Muscle layer of colon (tissue), 2 donors: Measurements from ENCODE around the gene RBBP8NL.

Experiments used
- H3K27ac ChIP-seq: one replicate; pipeline ENCODE4 v1.7.0; 2013; ENCODE audit warnings: low read depth, mild to moderate bottlenecking, low read length, moderate library complexity
- H3K27me3 ChIP-seq, 2 donors: one replicate each; pipeline ENCODE4 v1.7.0; 2013; ENCODE audit warnings: low read length in 2 of 2, mild to moderate bottlenecking in 2 of 2; ENCODE audit not compliant: insufficient read depth in 2 of 2, control insufficient read depth in 1 of 2
- H3K36me3 ChIP-seq: one replicate; pipeline ENCODE4 v1.7.0; 2013; ENCODE audit warnings: mild to moderate bottlenecking, low read length; ENCODE audit not compliant: insufficient read depth
- H3K4me1 ChIP-seq: one replicate; pipeline ENCODE4 v1.7.0; 2013; ENCODE audit warnings: mild to moderate bottlenecking, low read length; ENCODE audit not compliant: insufficient read depth
- H3K4me3 ChIP-seq, 2 donors: one replicate each; pipeline ENCODE4 v1.7.0; 2013; ENCODE audit warnings: low read length in 2 of 2, low read depth in 1 of 2, mild to moderate bottlenecking in 1 of 2, moderate library complexity in 1 of 2
- H3K9ac ChIP-seq: one replicate; pipeline ENCODE4 v1.7.0; 2013; ENCODE audit warnings: low read length
- H3K9me3 ChIP-seq: one replicate; pipeline ENCODE4 v1.7.0; 2013; ENCODE audit warnings: mild to moderate bottlenecking, low read length
- donor health status: abdominal sarcoma.
- donor health status: Adenocarcinoma of cecum.

The RBBP8NL gene

GRCh38 chr20:62415354-62416111 is 11.8 kb downstream of the RBBP8NL start:
- Histone ChIP-seq H3K27me3 (peaks cover 0 to 12% of the 10 kb centered on the region in 2 donors), H3K4me1 (peaks cover under 1% of the 10 kb centered on the region), H3K4me3 (no peak overlapping the region), H3K9me3 (no peaks in the 10 kb centered on the region), H3K36me3 (no peaks in the 10 kb centered on the region), H3K27ac (no peak overlapping the region), H3K9ac (no peak overlapping the region)

- Histone ChIP-seq H3K4me3 (no peak overlapping the region), H3K27me3 (peaks cover 0 to 12% of the 10 kb centered on the region in 2 donors), H3K4me1 (peaks cover 12% of the 10 kb centered on the region), H3K27ac (no peak overlapping the region), H3K9ac (no peak overlapping the region), H3K9me3 (no peaks in the 10 kb centered on the region), H3K36me3 (no peaks in the 10 kb centered on the region)
Measured at GRCh38 chr20:62413896-62414481, 13.3 kb downstream of the RBBP8NL start.

- no peak overlapping the region for H3K9ac ChIP-seq
- peaks cover 12% of the 10 kb centered on the region for H3K4me1 ChIP-seq
- no peak overlapping the region for H3K4me3 ChIP-seq
- H3K27me3 ChIP-seq = peaks cover 0 to 3% of the 10 kb centered on the region in 2 donors
- H3K9me3 ChIP-seq = no peaks in the 10 kb centered on the region
- H3K36me3 ChIP-seq = no peaks in the 10 kb centered on the region
- H3K27ac ChIP-seq = no peak overlapping the region
Measured at GRCh38 chr20:62413025-62413570, 14.2 kb downstream of the RBBP8NL start.

GRCh38 chr20:62412194-62413024 is 14.9 kb downstream of the RBBP8NL start:
- no peaks in the 10 kb centered on the region for H3K9me3 ChIP-seq
- no peak overlapping the region for H3K27ac ChIP-seq
- peaks cover 12% of the 10 kb centered on the region for H3K4me1 ChIP-seq
- H3K4me3 ChIP-seq = no peak overlapping the region
- H3K27me3 ChIP-seq = peaks cover 0 to 3% of the 10 kb centered on the region in 2 donors
- no peak overlapping the region for H3K9ac ChIP-seq
- H3K36me3 ChIP-seq = no peaks in the 10 kb centered on the region

GRCh38 chr20:62411479-62412193 is 15.7 kb downstream of the RBBP8NL start:
- no peaks in the 10 kb centered on the region for H3K9me3 ChIP-seq
- no peak overlapping the region for H3K9ac ChIP-seq
- no peaks in the 10 kb centered on the region for H3K36me3 ChIP-seq
- no peak overlapping the region for H3K27ac ChIP-seq
- no peaks in the 10 kb centered on the region for H3K27me3 ChIP-seq
- H3K4me3 ChIP-seq = no peak overlapping the region
- H3K4me1 ChIP-seq = peaks cover 12% of the 10 kb centered on the region

- no peak overlapping the region for H3K9ac ChIP-seq
- H3K9me3 ChIP-seq = no peaks in the 10 kb centered on the region
- no peaks in the 10 kb centered on the region for H3K27me3 ChIP-seq
- no peak overlapping the region for H3K4me3 ChIP-seq
- H3K4me1 ChIP-seq = peaks cover 19% of the 10 kb centered on the region
- H3K36me3 ChIP-seq = no peaks in the 10 kb centered on the region
- no peak overlapping the region for H3K27ac ChIP-seq
Measured at GRCh38 chr20:62410746-62411478, 16.4 kb downstream of the RBBP8NL start.

- Histone ChIP-seq H3K36me3 (no peaks in the 10 kb centered on the region), H3K4me3 (no peak overlapping the region), H3K27me3 (no peaks in the 10 kb centered on the region), H3K27ac (no peak overlapping the region), H3K4me1 (peaks cover 27% of the 10 kb centered on the region), H3K9me3 (no peaks in the 10 kb centered on the region), H3K9ac (no peak overlapping the region)
Measured at GRCh38 chr20:62409931-62410745, 17.2 kb downstream of the RBBP8NL start.

- Histone ChIP-seq H3K4me1 (peaks cover 30% of the 10 kb centered on the region), H3K27ac (no peak overlapping the region), H3K27me3 (no peaks in the 10 kb centered on the region), H3K4me3 (no peak overlapping the region), H3K9me3 (no peaks in the 10 kb centered on the region), H3K9ac (no peak overlapping the region), H3K36me3 (no peaks in the 10 kb centered on the region)
Measured at GRCh38 chr20:62409086-62409853, 18.1 kb downstream of the RBBP8NL start.

- Histone ChIP-seq H3K27me3 (no peaks in the 10 kb centered on the region), H3K36me3 (no peaks in the 10 kb centered on the region), H3K4me1 (peaks cover 30% of the 10 kb centered on the region), H3K4me3 (no peak overlapping the region), H3K9ac (no peak overlapping the region), H3K27ac (no peak overlapping the region), H3K9me3 (no peaks in the 10 kb centered on the region)
Measured at GRCh38 chr20:62408640-62409039, 18.7 kb downstream of the RBBP8NL start.
